Measurements from ENCODE around the gene YIPF4. TPM values are rescaled to one million over a fixed set of nuclear protein-coding genes. Genes with fewer than 3 reads are reported as not detected.

YIPF4 gene
- total and polyA plus RNA-seq, 2 of the 4 experiments (the other 2 are of a cell fraction) = 3.6 to 6.8 TPM

DNA sequence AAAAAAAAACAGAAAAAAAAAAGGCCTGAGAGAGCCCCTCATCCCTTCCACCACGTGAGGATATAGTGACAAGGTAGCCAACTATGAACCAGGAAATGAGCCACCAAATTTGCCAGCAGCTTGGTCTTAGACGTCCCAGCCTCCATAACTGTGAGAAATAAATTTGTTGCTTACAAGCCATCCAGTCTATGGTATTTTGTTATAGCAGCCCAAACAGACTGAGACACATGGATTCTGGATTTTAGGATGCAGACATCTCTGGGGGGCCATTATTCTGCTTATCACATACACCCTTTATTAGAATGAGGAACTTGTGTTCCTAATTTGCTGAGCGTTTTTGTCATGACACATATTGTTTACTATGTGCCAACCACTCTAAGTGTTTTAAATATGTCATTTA, 5.4 kb upstream of the YIPF4 start:
- CTCF ChIA-PET = no interaction called here
- no peak for ATAC-seq (ENCODE audit: low read depth)
- Histone ChIP-seq H4K8ac (ENCODE audit: low read depth in 2 of 2, low read length in 2 of 2) (no peak overlapping the region), H2AK9ac (replicated peaks; ENCODE audit: low read depth, low read length, poor library complexity) (no peak overlapping the region), H3K9me1 (ENCODE audit: insufficient read depth, low read length) (no peaks in the 10 kb centered on the region), H3K4me1 (ENCODE audit: control insufficient read depth, insufficient read depth, low read length) (0 out of 2 replicates have a peak, but pooled peaks cover 1% of the 10 kb centered on the region), H4K20me1 (ENCODE audit: insufficient read depth, low read length) (no peaks in the 10 kb centered on the region), H3K9me3 (ENCODE audit: control insufficient read depth, insufficient read depth, low read length) (no peaks in the 10 kb centered on the region), H3K36me3 (ENCODE audit: control insufficient read depth, insufficient read depth, low read length) (no peaks in the 10 kb centered on the region), H3K4me3 (ENCODE audit: insufficient read depth, low read depth, low read length) (no peak overlapping the region), H3K18ac (ENCODE audit: low read depth, low read length) (no peak overlapping the region), H2BK120ac (ENCODE audit: low read depth, low read length) (no peak overlapping the region), H3K14ac (replicated peaks; ENCODE audit: low read depth, low read length) (no peak overlapping the region), H2AFZ (replicated peaks; ENCODE audit: low read length, poor library complexity) (no peak overlapping the region), H4K91ac (ENCODE audit: insufficient read depth, low read depth, low read length) (no peak overlapping the region), H2BK20ac (ENCODE audit: low read depth, low read length) (no peak overlapping the region), H3K9ac (ENCODE audit: low read depth, low read length) (no peak overlapping the region), H3K56ac (ENCODE audit: extremely low read depth, insufficient read depth, low read length) (no peak overlapping the region), H3K4me2 (ENCODE audit: low read depth, low read length) (no peak overlapping the region), H3K27me3 (ENCODE audit: control insufficient read depth, insufficient read depth, low read length) (peaks cover 4% of the 10 kb centered on the region), H3K79me1 (ENCODE audit: low read depth in 1 of 2, low read length in 2 of 2) (no peaks in the 10 kb centered on the region), H2BK5ac (ENCODE audit: low read depth, low read length, poor library complexity, severe bottlenecking) (no peak overlapping the region), H4K5ac (ENCODE audit: low read depth, low read length) (no peak overlapping the region), H2AK5ac (ENCODE audit: low read depth, low read length) (no peak overlapping the region), H2BK15ac (ENCODE audit: low read depth, low read length) (no peak overlapping the region), H3K4ac (ENCODE audit: low read depth, low read length) (no peak overlapping the region), H3K27ac (ENCODE audit: insufficient read depth, low read length) (no peak overlapping the region), H3K23ac (ENCODE audit: low read depth, low read length) (no peak overlapping the region)
- no TSS peak for BruUV-seq (replicated peaks)
- no peak for DNase-seq
- dilution Hi-C loops (cut with HindIII; ENCODE audit: low sequenced_read_pairs, unreplicated experiment) = no loop called here
- in situ Hi-C loops (cut with MboI; ENCODE audit: low sequenced_read_pairs) = no loop called here
- WGBS, 2 experiments (ENCODE audit: extremely low coverage in 2 of 2, insufficient read length in 1 of 2) = no CpG with 5 or more reads among the region's 3 CpGs
- intact Hi-C loops (cut with micrococcal nuclease) = no loop called here
- POLR2A ChIA-PET (ENCODE audit: unreplicated experiment) = no interaction called here
- TF ChIP-seq, protein P1, sequence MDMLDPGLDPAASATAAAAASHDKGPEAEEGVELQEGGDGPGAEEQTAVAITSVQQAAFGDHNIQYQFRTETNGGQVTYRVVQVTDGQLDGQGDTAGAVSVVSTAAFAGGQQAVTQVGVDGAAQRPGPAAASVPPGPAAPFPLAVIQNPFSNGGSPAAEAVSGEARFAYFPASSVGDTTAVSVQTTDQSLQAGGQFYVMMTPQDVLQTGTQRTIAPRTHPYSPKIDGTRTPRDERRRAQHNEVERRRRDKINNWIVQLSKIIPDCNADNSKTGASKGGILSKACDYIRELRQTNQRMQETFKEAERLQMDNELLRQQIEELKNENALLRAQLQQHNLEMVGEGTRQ (IDR thresholded peaks at IDR 0.05; ENCODE audit: low read depth, low read length) = no peak
- TF ChIP-seq RFX5 (IDR thresholded peaks at IDR 0.05; ENCODE audit: low read depth, low read length) (no peak), CEBPB (IDR thresholded peaks at IDR 0.05; ENCODE audit: low read depth, low read length) (no peak), MAZ (IDR thresholded peaks at IDR 0.05; ENCODE audit: borderline replicate concordance, low read depth, low read length) (no peak), POLR2A (IDR thresholded peaks at IDR 0.05; ENCODE audit: low read depth, low read length) (no peak), MXI1 (IDR thresholded peaks at IDR 0.05; ENCODE audit: borderline replicate concordance, low read depth, low read length) (no peak), RCOR1 (IDR thresholded peaks at IDR 0.05; ENCODE audit: insufficient replicate concordance, low read length) (no peak), FOS (IDR thresholded peaks at IDR 0.05; ENCODE audit: low read depth, low read length) (no peak), SMC3 (IDR thresholded peaks at IDR 0.05; ENCODE audit: low read depth, low read length) (no peak), NFE2L2 (IDR thresholded peaks at IDR 0.05; ENCODE audit: low read depth, low read length) (no peak)
- TF ChIP-seq, protein P2, sequence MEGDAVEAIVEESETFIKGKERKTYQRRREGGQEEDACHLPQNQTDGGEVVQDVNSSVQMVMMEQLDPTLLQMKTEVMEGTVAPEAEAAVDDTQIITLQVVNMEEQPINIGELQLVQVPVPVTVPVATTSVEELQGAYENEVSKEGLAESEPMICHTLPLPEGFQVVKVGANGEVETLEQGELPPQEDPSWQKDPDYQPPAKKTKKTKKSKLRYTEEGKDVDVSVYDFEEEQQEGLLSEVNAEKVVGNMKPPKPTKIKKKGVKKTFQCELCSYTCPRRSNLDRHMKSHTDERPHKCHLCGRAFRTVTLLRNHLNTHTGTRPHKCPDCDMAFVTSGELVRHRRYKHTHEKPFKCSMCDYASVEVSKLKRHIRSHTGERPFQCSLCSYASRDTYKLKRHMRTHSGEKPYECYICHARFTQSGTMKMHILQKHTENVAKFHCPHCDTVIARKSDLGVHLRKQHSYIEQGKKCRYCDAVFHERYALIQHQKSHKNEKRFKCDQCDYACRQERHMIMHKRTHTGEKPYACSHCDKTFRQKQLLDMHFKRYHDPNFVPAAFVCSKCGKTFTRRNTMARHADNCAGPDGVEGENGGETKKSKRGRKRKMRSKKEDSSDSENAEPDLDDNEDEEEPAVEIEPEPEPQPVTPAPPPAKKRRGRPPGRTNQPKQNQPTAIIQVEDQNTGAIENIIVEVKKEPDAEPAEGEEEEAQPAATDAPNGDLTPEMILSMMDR (conservative IDR thresholded peaks at IDR 0.05; ENCODE audit: low read depth, low read length) = no peak

Data from IMR-90 (cell line).